OCI-LY7 (cell line): ENCODE results near the gene IL17REL. TPM values are rescaled to one million over a fixed set of nuclear protein-coding genes. Genes with fewer than 3 reads are reported as not detected.

Experiments used
- BruUV-seq: library from RNA; stranded (reverse); fragments of 400-500 nt; replicated peaks from 2 replicates; lab custom pipeline; 2021; lab: Mats Ljungman, UMichigan
- CTCF ChIA-PET: fragments of 300-600 bp; sonication (Branson Sonifier 250); formaldehyde crosslinking; loops from one replicate; lab custom pipeline; 2022; ENCODE audit warnings: antibody characterized with exemption; ENCODE audit not compliant: unreplicated experiment; lab: Charles Lee
- POLR2A ChIA-PET: fragments of 300-600 bp; sonication (Branson Sonifier 250); formaldehyde crosslinking; loops from one replicate; lab custom pipeline; 2022; ENCODE audit warnings: antibody characterized with exemption; lab: Charles Lee
- DNase-seq: peaks from one replicate; pipeline ENCODE4 v3.0.0-alpha.2; 2015; ENCODE audit warnings: low spot score
- H2AFZ ChIP-seq: fragments of 200-600 bp; sonication (generic), shearing (Covaris generic); 2 replicates; pipeline ENCODE4 v1.6.1; 2014; ENCODE audit warnings: mild to moderate bottlenecking, antibody characterized with exemption, low read length, moderate library complexity
- H3K27ac ChIP-seq: fragments of 200-600 bp; sonication (generic); 2 replicates; pipeline ENCODE4 v1.5.1; 2014; ENCODE audit warnings: mixed run types, low read depth, mild to moderate bottlenecking, moderate library complexity, low read length, inconsistent platforms; ENCODE audit not compliant: poor library complexity, severe bottlenecking
- H3K36me3 ChIP-seq: fragments of 200-600 bp; sonication (generic); 2 replicates; pipeline ENCODE4 v1.6.1; 2014; ENCODE audit warnings: mild to moderate bottlenecking, antibody characterized with exemption, low read length, moderate library complexity, mixed read lengths; ENCODE audit not compliant: insufficient read depth
- H3K4me1 ChIP-seq: fragments of 200-600 bp; sonication (generic); 2 replicates; pipeline ENCODE4 v1.5.1; 2014; ENCODE audit warnings: mild to moderate bottlenecking, low read length; ENCODE audit not compliant: insufficient read depth, poor library complexity, severe bottlenecking
- H3K4me2 ChIP-seq: fragments of 200-600 bp; sonication (generic); 2 replicates; pipeline ENCODE4 v1.6.1; 2014; ENCODE audit warnings: mild to moderate bottlenecking, low read length
- H3K4me3 ChIP-seq: fragments of 200-600 bp; sonication (generic); 2 replicates; pipeline ENCODE4 v1.5.1; 2014; ENCODE audit warnings: mild to moderate bottlenecking, low read depth, low read length; ENCODE audit not compliant: poor library complexity, severe bottlenecking
- H3K79me2 ChIP-seq: fragments of 200-600 bp; sonication (generic); 2 replicates; pipeline ENCODE4 v1.6.1; 2016; ENCODE audit warnings: low read depth, mild to moderate bottlenecking, low read length, moderate library complexity, mixed read lengths; ENCODE audit not compliant: insufficient read depth
- H3K9me2 ChIP-seq: fragments of 200-600 bp; sonication (generic); 2 replicates; pipeline ENCODE4 v1.6.1; 2016; ENCODE audit warnings: mild to moderate bottlenecking, low read length, mixed read lengths; ENCODE audit not compliant: insufficient read depth
- H3K9me3 ChIP-seq: fragments of 200-600 bp; sonication (generic); 2 replicates; pipeline ENCODE4 v1.6.1; 2014; ENCODE audit warnings: mild to moderate bottlenecking, mixed run types, low read length, mixed read lengths
- H4K20me1 ChIP-seq: fragments of 200-600 bp; sonication (generic); 2 replicates; pipeline ENCODE4 v1.6.1; 2014; ENCODE audit warnings: mild to moderate bottlenecking, antibody characterized with exemption, low read length, moderate library complexity, mixed read lengths; ENCODE audit not compliant: insufficient read depth
- CTCF ChIP-seq: fragments of 200-600 bp; sonication (generic); conservative IDR thresholded peaks from 2 replicates; pipeline ENCODE4 v1.5.1; 2014; ENCODE audit warnings: mild to moderate bottlenecking, antibody characterized with exemption, low read length, moderate library complexity, mixed read lengths
- EZH2phosphoT487 ChIP-seq: fragments of 200-600 bp; sonication (generic); IDR thresholded peaks from 2 replicates; pipeline ENCODE4 v1.6.1; 2018; ENCODE audit warnings: low read depth, borderline replicate concordance, mild to moderate bottlenecking, mixed run types, antibody characterized with exemption, low read length, moderate library complexity, mixed read lengths
- intact Hi-C: fragments of 100-400 bp; cut with micrococcal nuclease; formaldehyde crosslinking; loops from one replicate; pipeline ENCODE4 v1.10.0; 2022; ENCODE audit not compliant: unreplicated experiment
- total RNA-seq, 2 experiments: library from RNA; depleted of rRNA in 1 of 2; stranded (reverse); fragments of >200 nt in 1 of 2; shearing (Covaris generic) in 1 of 2; gene quantifications; 2 replicates each; pipeline ENCODE4 v1.2.3, GENCODE V29; 2014 to 2022

Gene IL17REL
- total RNA-seq, 2 experiments from 2014 or later, result 0.03 TPM; not detected in 1

GRCh38 chr22:50018608-50019285, 6.2 kb upstream of the IL17REL start:
- Histone ChIP-seq H3K4me1 (no peaks in the 10 kb centered on the region), H3K4me2 (no peak overlapping the region), H3K27ac (no peak overlapping the region), H2AFZ (no peak overlapping the region), H3K4me3 (no peak overlapping the region), H3K9me2 (no peaks in the 10 kb centered on the region), H3K36me3 (no peaks in the 10 kb centered on the region), H4K20me1 (no peaks in the 10 kb centered on the region), H3K9me3 (peaks cover 7% of the 10 kb centered on the region; the same call in 1 of the 2 replicates), H3K79me2 (no peaks in the 10 kb centered on the region)
- no peak for DNase-seq
- intact Hi-C loops, result no loop called here
- POLR2A ChIA-PET, result interaction anchor here (0.9 kb wide), 1 partner anchor 85 kb away, joined by 3 read pairs; no protein-coding TSS in a partner anchor
- CTCF ChIA-PET, result no interaction called here
- no TSS peak for BruUV-seq
- no peak for TF ChIP-seq EZH2phosphoT487
- TF ChIP-seq CTCF, result no peak

GRCh38 chr22:50017701-50018224, 5.2 kb upstream of the IL17REL start:
- Histone ChIP-seq H2AFZ (no peak overlapping the region), H3K79me2 (no peaks in the 10 kb centered on the region), H4K20me1 (no peaks in the 10 kb centered on the region), H3K9me2 (no peaks in the 10 kb centered on the region), H3K36me3 (no peaks in the 10 kb centered on the region), H3K9me3 (peaks cover 7% of the 10 kb centered on the region; the same call in 1 of the 2 replicates), H3K4me2 (no peak overlapping the region), H3K27ac (no peak overlapping the region), H3K4me3 (no peak overlapping the region), H3K4me1 (no peaks in the 10 kb centered on the region)
- no peak for TF ChIP-seq EZH2phosphoT487
- TF ChIP-seq CTCF, result no peak
- DNase-seq, result no peak
- intact Hi-C loops, result no loop called here
- no TSS peak for BruUV-seq
- ChIA-PET CTCF (no interaction called here), POLR2A (interaction anchor here (0.9 kb wide), 1 partner anchor 84 kb away, joined by 3 read pairs; no protein-coding TSS in a partner anchor)
